ENCODE measurements around the gene COL9A1. TPM values are rescaled to one million over a fixed set of nuclear protein-coding genes. Genes with fewer than 3 reads are reported as not detected.

The COL9A1 gene
- total RNA-seq, 1 donor from 2014 or later: 7.8 TPM

Other genes starting within 250 kb of the COL9A1 start
- gene FAM135A, start 110.4 kb upstream of the COL9A1 start, total RNA-seq: 41.8 TPM

Data from skeletal muscle tissue (tissue), 1 donor.